Mucosa of rectum (tissue), 2 donors: ENCODE data around the gene ACACB.

Source experiments
- H3K27ac ChIP-seq, 2 donors: one replicate each; pipeline ENCODE4 v1.7.0; 2013; ENCODE audit warnings: inconsistent platforms in 2 of 2, low read depth in 2 of 2, low read length in 2 of 2
- H3K27me3 ChIP-seq, 2 donors: one replicate each; pipeline ENCODE4 v1.7.0; 2013; ENCODE audit warnings: low read length in 2 of 2; ENCODE audit not compliant: control insufficient read depth in 2 of 2, insufficient read depth in 2 of 2
- H3K36me3 ChIP-seq, 2 donors: one replicate each; pipeline ENCODE4 v1.7.0; 2013; ENCODE audit warnings: low read length in 2 of 2; ENCODE audit not compliant: control insufficient read depth in 2 of 2, insufficient read depth in 2 of 2
- H3K4me1 ChIP-seq, 2 donors: one replicate each; pipeline ENCODE4 v1.7.0; 2013; ENCODE audit warnings: low read length in 2 of 2, mild to moderate bottlenecking in 1 of 2; ENCODE audit not compliant: control insufficient read depth in 2 of 2, insufficient read depth in 2 of 2
- H3K4me3 ChIP-seq, 2 donors: one replicate each; pipeline ENCODE4 v1.7.0; 2013; ENCODE audit warnings: low read length in 2 of 2
- H3K9ac ChIP-seq, 2 donors: one replicate each; pipeline ENCODE4 v1.7.0; 2013; ENCODE audit warnings: low read length in 2 of 2, low read depth in 1 of 2, mild to moderate bottlenecking in 1 of 2
- H3K9me3 ChIP-seq, 2 donors: one replicate each; pipeline ENCODE4 v1.7.0; 2013; ENCODE audit warnings: low read length in 2 of 2; ENCODE audit not compliant: control insufficient read depth in 2 of 2
- donor health status: healthy.
- donor health status: Normal muscosa, but diverticular disease.

The ACACB gene

GRCh38 chr12:109268896-109269295, 152.5 kb downstream of the ACACB start:
- H3K9me3 ChIP-seq: no peaks in the 10 kb centered on the region
- H3K27ac ChIP-seq: no peak overlapping the region
- no peak overlapping the region for H3K9ac ChIP-seq
- peaks cover 17 to 24% of the 10 kb centered on the region in 2 donors for H3K36me3 ChIP-seq
- no peaks in the 10 kb centered on the region for H3K27me3 ChIP-seq
- H3K4me3 ChIP-seq: no peak overlapping the region
- H3K4me1 ChIP-seq: peaks cover 0 to 3% of the 10 kb centered on the region in 2 donors

- no peaks in the 10 kb centered on the region for H3K27me3 ChIP-seq
- no peak overlapping the region for H3K9ac ChIP-seq
- H3K27ac ChIP-seq: no peak overlapping the region
- no peaks in the 10 kb centered on the region for H3K9me3 ChIP-seq
- H3K36me3 ChIP-seq: peaks cover 17 to 24% of the 10 kb centered on the region in 2 donors
- H3K4me1 ChIP-seq: peaks cover 0 to 2% of the 10 kb centered on the region in 2 donors
- no peak overlapping the region for H3K4me3 ChIP-seq
Measured at GRCh38 chr12:109269428-109269827, 153.0 kb downstream of the ACACB start.

GRCh38 chr12:109270494-109270893, 154.1 kb downstream of the ACACB start:
- Histone ChIP-seq H3K27me3 (no peaks in the 10 kb centered on the region), H3K4me1 (no peaks in the 10 kb centered on the region), H3K27ac (no peak overlapping the region), H3K36me3 (peaks cover 9 to 15% of the 10 kb centered on the region in 2 donors), H3K9me3 (no peaks in the 10 kb centered on the region), H3K9ac (no peak overlapping the region), H3K4me3 (no peak overlapping the region)

- Histone ChIP-seq H3K4me3 (no peak overlapping the region), H3K36me3 (peaks cover under 1 to 8% of the 10 kb centered on the region in 2 donors), H3K9ac (no peak overlapping the region), H3K27ac (no peak overlapping the region), H3K4me1 (no peaks in the 10 kb centered on the region), H3K27me3 (no peaks in the 10 kb centered on the region), H3K9me3 (no peaks in the 10 kb centered on the region)
Measured at GRCh38 chr12:109271418-109271817, 155.0 kb downstream of the ACACB start.

- no peak overlapping the region for H3K4me3 ChIP-seq
- H3K9me3 ChIP-seq: no peaks in the 10 kb centered on the region
- no peaks in the 10 kb centered on the region for H3K36me3 ChIP-seq
- H3K27ac ChIP-seq: no peak overlapping the region
- H3K9ac ChIP-seq: no peak overlapping the region
- peaks cover 0 to 1% of the 10 kb centered on the region in 2 donors for H3K4me1 ChIP-seq
- no peaks in the 10 kb centered on the region for H3K27me3 ChIP-seq
Measured at GRCh38 chr12:109273354-109273753, 157.0 kb downstream of the ACACB start.

GRCh38 chr12:109274381-109274780, 158.0 kb downstream of the ACACB start:
- Histone ChIP-seq H3K4me1 (peaks cover 0 to 4% of the 10 kb centered on the region in 2 donors), H3K9ac (no peak overlapping the region), H3K27me3 (no peaks in the 10 kb centered on the region), H3K9me3 (no peaks in the 10 kb centered on the region), H3K36me3 (no peaks in the 10 kb centered on the region), H3K27ac (no peak overlapping the region), H3K4me3 (no peak overlapping the region)

GRCh38 chr12:109275173-109275572, 158.8 kb downstream of the ACACB start:
- Histone ChIP-seq H3K9ac (no peak overlapping the region), H3K36me3 (no peaks in the 10 kb centered on the region), H3K27me3 (no peaks in the 10 kb centered on the region), H3K4me1 (peaks cover 0 to 4% of the 10 kb centered on the region in 2 donors), H3K4me3 (no peak overlapping the region), H3K9me3 (no peaks in the 10 kb centered on the region), H3K27ac (no peak overlapping the region)

- Histone ChIP-seq H3K27ac (no peak overlapping the region), H3K9ac (no peak overlapping the region), H3K27me3 (no peaks in the 10 kb centered on the region), H3K4me1 (peaks cover 0 to 4% of the 10 kb centered on the region in 2 donors), H3K36me3 (no peaks in the 10 kb centered on the region), H3K9me3 (no peaks in the 10 kb centered on the region), H3K4me3 (no peak overlapping the region)
Measured at GRCh38 chr12:109276160-109276559, 159.8 kb downstream of the ACACB start.

GRCh38 chr12:109277255-109277898, 161.0 kb downstream of the ACACB start:
- Histone ChIP-seq H3K4me1 (peaks cover 0 to 4% of the 10 kb centered on the region in 2 donors), H3K9ac (no peak overlapping the region), H3K4me3 (no peak overlapping the region), H3K9me3 (no peaks in the 10 kb centered on the region), H3K27ac (no peak overlapping the region), H3K27me3 (no peaks in the 10 kb centered on the region), H3K36me3 (no peaks in the 10 kb centered on the region)

GRCh38 chr12:109277899-109278762, 161.7 kb downstream of the ACACB start:
- H3K27me3 ChIP-seq: no peaks in the 10 kb centered on the region
- no peak overlapping the region for H3K9ac ChIP-seq
- peaks cover 0 to 4% of the 10 kb centered on the region in 2 donors for H3K4me1 ChIP-seq
- no peaks in the 10 kb centered on the region for H3K9me3 ChIP-seq
- no peak overlapping the region for H3K4me3 ChIP-seq
- no peaks in the 10 kb centered on the region for H3K36me3 ChIP-seq
- no peak overlapping the region for H3K27ac ChIP-seq
